Neural cell (in vitro differentiated cells): ENCODE results near the gene SH3RF3. TPM values are rescaled to one million over a fixed set of nuclear protein-coding genes. Genes with fewer than 3 reads are reported as not detected.

Source experiments
- H2AFZ ChIP-seq: fragments of 200-600, 300-800 bp; sonication (generic), shearing (Covaris generic); 2 replicates; pipeline ENCODE4 v1.6.0; 2014; ENCODE audit warnings: low read depth, mild to moderate bottlenecking, antibody characterized with exemption, low read length, moderate library complexity
- H3F3A ChIP-seq: fragments of 200-600 bp; shearing (Covaris generic); 2 replicates; pipeline ENCODE4 v1.6.1; 2016; ENCODE audit warnings: mild to moderate bottlenecking, moderate library complexity, mixed read lengths, antibody characterized with exemption, low read length; ENCODE audit not compliant: insufficient read depth, poor library complexity, severe bottlenecking
- H3K27ac ChIP-seq: fragments of 200-600, 300-800 bp; sonication (generic), shearing (Covaris generic); 2 replicates; pipeline ENCODE4 v1.5.1; 2014; ENCODE audit warnings: mild to moderate bottlenecking, low read length, moderate library complexity
- H3K27me3 ChIP-seq: fragments of 300-800, 200-600 bp; sonication (generic), shearing (Covaris generic); 2 replicates; pipeline ENCODE4 v1.6.0; 2014; ENCODE audit warnings: mild to moderate bottlenecking, low read depth, low read length, moderate library complexity; ENCODE audit not compliant: insufficient read depth
- H3K36me3 ChIP-seq: fragments of 300-800, 200-600 bp; sonication (generic), shearing (Covaris generic); 2 replicates; pipeline ENCODE4 v1.5.1; 2014; ENCODE audit warnings: mild to moderate bottlenecking, antibody characterized with exemption, low read length, moderate library complexity; ENCODE audit not compliant: insufficient read depth
- H3K4me2 ChIP-seq: fragments of 300-800, 200-600 bp; sonication (generic), shearing (Covaris generic); 2 replicates; pipeline ENCODE4 v1.6.0; 2014; ENCODE audit warnings: mild to moderate bottlenecking, low read length
- H3K4me3 ChIP-seq: fragments of 300-800, 200-600 bp; sonication (generic), shearing (Covaris generic); 2 replicates; pipeline ENCODE4 v1.5.1; 2014; ENCODE audit warnings: mild to moderate bottlenecking, low read length, moderate library complexity
- H3K79me2 ChIP-seq: fragments of 200-600 bp; shearing (Covaris generic); replicated peaks from 2 replicates; pipeline ENCODE4 v1.6.0; 2014; ENCODE audit warnings: mild to moderate bottlenecking, low read length, moderate library complexity; ENCODE audit not compliant: insufficient read depth
- H3K9ac ChIP-seq: fragments of 300-800, 200-600 bp; sonication (generic), shearing (Covaris generic); 2 replicates; pipeline ENCODE4 v1.6.1; 2016; ENCODE audit warnings: mild to moderate bottlenecking, low read length, mixed read lengths
- H3K9me2 ChIP-seq: fragments of 200-600 bp; shearing (Covaris generic); 2 replicates; pipeline ENCODE4 v1.6.1; 2016; ENCODE audit warnings: mild to moderate bottlenecking, low read length, mixed read lengths; ENCODE audit not compliant: insufficient read depth
- H3K9me3 ChIP-seq: fragments of 200-600, 300-800 bp; sonication (generic), shearing (Covaris generic); 2 replicates; pipeline ENCODE4 v1.6.1; 2016; ENCODE audit warnings: mild to moderate bottlenecking, mixed run types, low read length, moderate library complexity, mixed read lengths
- H4K20me1 ChIP-seq: fragments of 200-600 bp; shearing (Covaris generic); 2 replicates; pipeline ENCODE4 v1.6.1; 2016; ENCODE audit warnings: mild to moderate bottlenecking, mixed run types; ENCODE audit not compliant: insufficient read depth
- CTCF ChIP-seq: fragments of 450-650 bp; IDR thresholded peaks from 2 replicates; pipeline ENCODE4 v1.5.1; 2014; ENCODE audit warnings: antibody characterized with exemption, mild to moderate bottlenecking, moderate library complexity; ENCODE audit not compliant: poor library complexity, severe bottlenecking
- EP300 ChIP-seq: fragments of 450-650 bp; conservative IDR thresholded peaks from 2 replicates; pipeline ENCODE4 v1.6.1; 2014; ENCODE audit warnings: antibody characterized with exemption, mild to moderate bottlenecking, moderate library complexity; ENCODE audit not compliant: poor library complexity, severe bottlenecking
- EZH2 ChIP-seq: fragments of 200-600, 300-800 bp; shearing (Covaris generic), sonication (generic); IDR thresholded peaks from 2 replicates; pipeline ENCODE4 v1.6.1; 2014; ENCODE audit warnings: antibody characterized with exemption, low read length, borderline replicate concordance, mild to moderate bottlenecking; ENCODE audit not compliant: insufficient read depth, poor library complexity, severe bottlenecking
- MXI1 ChIP-seq: fragments of 450-650 bp; conservative IDR thresholded peaks from 2 replicates; pipeline ENCODE4 v1.6.1; 2014; ENCODE audit warnings: antibody characterized with exemption, mild to moderate bottlenecking; ENCODE audit not compliant: poor library complexity, severe bottlenecking
- POLR2AphosphoS5 ChIP-seq: IDR thresholded peaks from 2 replicates; pipeline ENCODE4 v1.6.1; 2012
- RAD21 ChIP-seq: fragments of 450-650 bp; conservative IDR thresholded peaks from 2 replicates; pipeline ENCODE4 v1.6.1; 2014; ENCODE audit warnings: antibody characterized with exemption, mild to moderate bottlenecking, moderate library complexity
- REST ChIP-seq: IDR thresholded peaks from 2 replicates; pipeline ENCODE4 v1.6.1; 2012; ENCODE audit warnings: borderline replicate concordance
- SMC3 ChIP-seq: fragments of 450-650 bp; conservative IDR thresholded peaks from 2 replicates; pipeline ENCODE4 v1.6.1; 2014; ENCODE audit warnings: antibody characterized with exemption, mild to moderate bottlenecking, moderate library complexity; ENCODE audit not compliant: poor library complexity
- TAF1 ChIP-seq: IDR thresholded peaks from 2 replicates; pipeline ENCODE4 v1.6.1; 2012; ENCODE audit warnings: low read depth
- polyA plus RNA-seq: library from polyadenylated mRNA; depleted of rRNA; stranded (reverse); fragments of >200 nt; gene quantifications from 2 replicates; pipeline ENCODE4 v1.2.3, GENCODE V29; 2014

The SH3RF3 gene
- polyA plus RNA-seq, 1 donor from 2014 or later, result 0.53 TPM

GRCh38 chr2:109376796-109377495 is 247.9 kb downstream of the SH3RF3 start:
- no peak overlapping the region for H2AFZ ChIP-seq
- H4K20me1 ChIP-seq, result no peaks in the 10 kb centered on the region
- no peaks in the 10 kb centered on the region for H3K79me2 ChIP-seq
- no peak overlapping the region for H3K27ac ChIP-seq
- H3K36me3 ChIP-seq, result no peaks in the 10 kb centered on the region
- no peaks in the 10 kb centered on the region for H3F3A ChIP-seq
- no peak overlapping the region for H3K9ac ChIP-seq
- H3K4me3 ChIP-seq, result no peak overlapping the region
- TF ChIP-seq TAF1, result no peak
- no peak for TF ChIP-seq SMC3
- TF ChIP-seq CTCF, result no peak
- TF ChIP-seq EP300, result no peak
- no peak for TF ChIP-seq MXI1
- no peak for TF ChIP-seq REST
- no peak for TF ChIP-seq EZH2
- TF ChIP-seq RAD21, result no peak
- no peak for TF ChIP-seq POLR2AphosphoS5
- no peaks in the 10 kb centered on the region for H3K9me3 ChIP-seq
- H3K4me2 ChIP-seq, result no peak overlapping the region
- no peaks in the 10 kb centered on the region for H3K27me3 ChIP-seq
- H3K9me2 ChIP-seq, result no peaks in the 10 kb centered on the region

- Histone ChIP-seq H3F3A (no peaks in the 10 kb centered on the region), H3K9me2 (no peaks in the 10 kb centered on the region), H3K4me3 (no peak overlapping the region), H3K9ac (no peak overlapping the region), H3K27me3 (no peaks in the 10 kb centered on the region), H3K4me2 (no peak overlapping the region), H3K79me2 (no peaks in the 10 kb centered on the region), H3K27ac (no peak overlapping the region), H3K36me3 (no peaks in the 10 kb centered on the region), H3K9me3 (no peaks in the 10 kb centered on the region), H2AFZ (no peak overlapping the region), H4K20me1 (no peaks in the 10 kb centered on the region)
- no peak for TF ChIP-seq EZH2
- no peak for TF ChIP-seq REST
- TF ChIP-seq MXI1, result no peak
- TF ChIP-seq POLR2AphosphoS5, result no peak
- no peak for TF ChIP-seq CTCF
- no peak for TF ChIP-seq EP300
- no peak for TF ChIP-seq SMC3
These were observed 249.0 kb downstream of the SH3RF3 start for GRCh38 chr2:109377976-109378375.
